ENCODE data around the gene NANOS2. TPM values are rescaled to one million over a fixed set of nuclear protein-coding genes. Genes with fewer than 3 reads are reported as not detected.

Gene NANOS2
- total and polyA plus RNA-seq, 2 of the 13 experiments (the other 11 are each of a cell fraction or from before 2014, with no cell fraction given), result not detected

DNA sequence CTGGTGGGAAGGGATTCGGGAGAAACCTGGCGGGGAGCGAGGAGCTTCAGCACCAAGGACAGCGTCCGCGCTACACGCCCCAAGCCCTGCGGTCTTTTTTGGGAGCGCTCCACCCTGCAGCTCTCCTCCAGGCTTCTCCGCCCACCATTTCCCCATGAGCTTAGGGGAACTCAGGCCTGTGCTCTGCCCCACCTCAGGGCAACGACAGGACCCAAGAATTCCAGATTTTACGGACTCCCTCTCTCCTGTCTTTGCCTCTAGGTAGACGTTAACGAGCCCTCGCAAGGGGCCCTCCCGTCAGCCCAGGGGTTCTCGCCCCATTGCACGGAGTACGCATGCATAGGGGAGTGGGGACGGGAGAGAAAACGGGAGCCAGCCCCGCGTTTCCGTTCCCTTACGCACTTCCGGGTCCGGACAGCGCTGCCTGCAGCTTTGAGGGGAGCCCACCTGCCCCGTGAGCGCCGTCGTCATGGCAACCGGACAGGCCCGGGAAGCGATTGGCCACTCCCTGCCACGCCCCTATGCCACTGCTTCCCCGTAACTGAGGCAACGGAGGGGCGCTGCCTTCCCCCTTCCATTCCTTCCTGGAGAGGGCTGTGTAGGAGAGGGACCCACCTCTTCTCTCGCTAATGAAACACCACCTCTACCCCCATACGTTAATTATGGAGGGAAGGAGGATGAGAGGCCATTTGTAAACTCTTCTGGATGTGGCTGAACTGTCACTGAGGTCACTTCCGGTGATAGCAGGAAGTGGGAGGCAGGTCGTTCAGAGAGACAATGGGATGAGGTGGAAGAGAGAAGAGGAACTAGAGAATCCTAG lies 38.3 kb upstream of the NANOS2 start:
- DNase-seq (ENCODE audit: low spot score) (no peak), ATAC-seq (peak; percentile 63), FAIRE-seq (no peak)
- in situ Hi-C loops (cut with HindIII; ENCODE audit: extremely low pct_ligation_motif_present, low pct_unique_long_range_greater_than_20kb), result no loop called here
- no peaks in the 10 kb centered on the region for H3K4me1 ChIP-seq (ENCODE audit: insufficient read depth, low read length)
- 45% methylated on average over 33 of the region's 43 CpGs for WGBS (ENCODE audit: low lambda C conversion rate)
- no peak overlapping the region for H3K4me2 ChIP-seq (ENCODE audit: low read depth, low read length)
- H3K27ac ChIP-seq (ENCODE audit: extremely low read length, insufficient read depth, low read length), result no peak overlapping the region
- no peaks in the 10 kb centered on the region for H3K9me3 ChIP-seq (ENCODE audit: low read length)
- no peaks in the 10 kb centered on the region for H3K36me3 ChIP-seq (replicated peaks in 1 of 2; ENCODE audit: control insufficient read depth in 1 of 2, insufficient read depth in 2 of 2, low read length in 2 of 2)
- intact Hi-C loops (cut with micrococcal nuclease; ENCODE audit: unreplicated experiment), result no loop called here
- no peaks in the 10 kb centered on the region for H4K20me1 ChIP-seq (ENCODE audit: insufficient read depth, low read length)
- no peak overlapping the region for H3K9ac ChIP-seq (ENCODE audit: insufficient read depth, low read depth, low read length)
- no peaks in the 10 kb centered on the region for H3K79me2 ChIP-seq (ENCODE audit: insufficient read depth, low read length)
- POLR2A ChIA-PET, result no interaction called here
- BruUV-seq (replicated peaks), result no TSS peak
- CTCF ChIA-PET (ENCODE audit: low intra/inter-chr PET ratio, low total read pairs), result no interaction called here
- no peak overlapping the region for H3K4me3 ChIP-seq (replicated peaks in 1 of 3; ENCODE audit: insufficient read depth in 1 of 3, low read depth in 2 of 3, low read length in 3 of 3)
- peaks cover 0 to 1% of the 10 kb centered on the region in 2 experiments; a peak in 2 of 5 replicates for H3K27me3 ChIP-seq (ENCODE audit: control insufficient read depth in 1 of 2, insufficient read depth in 2 of 2, low read length in 2 of 2)
- H2AFZ ChIP-seq (ENCODE audit: low read length), result no peak overlapping the region
- TF ChIP-seq MEIS2 (CRISPR knock-in tag; IDR thresholded peaks at IDR 0.05) (peak; percentile 66; the same call in 1 of the 2 replicates), KDM4B (CRISPR knock-in tag; IDR thresholded peaks at IDR 0.05) (0 out of 2 replicates have a peak, but pooled peaks have one; percentile 42), RFXAP (CRISPR knock-in tag; IDR thresholded peaks at IDR 0.05; ENCODE audit: borderline replicate concordance) (no peak), SNAPC4 (CRISPR knock-in tag; IDR thresholded peaks at IDR 0.05) (no peak), ZNF225 (CRISPR knock-in tag; IDR thresholded peaks at IDR 0.05) (peak; percentile 73; the same call in 1 of the 2 replicates), SCMH1 (CRISPR knock-in tag; IDR thresholded peaks at IDR 0.05; ENCODE audit: borderline replicate concordance) (no peak), NPAS2 (CRISPR knock-in tag; IDR thresholded peaks at IDR 0.05; ENCODE audit: borderline replicate concordance) (no peak), ONECUT2 (CRISPR knock-in tag; IDR thresholded peaks at IDR 0.05) (no peak), ZEB1 (IDR thresholded peaks at IDR 0.05; ENCODE audit: insufficient replicate concordance, low read depth) (no peak), ZFP36 (IDR thresholded peaks at IDR 0.05; ENCODE audit: borderline replicate concordance, low read depth, low read length, partially characterized antibody) (no peak), ELK4 (CRISPR knock-in tag; IDR thresholded peaks at IDR 0.05; ENCODE audit: borderline replicate concordance) (no peak), NFKB2 (CRISPR knock-in tag; IDR thresholded peaks at IDR 0.05; ENCODE audit: borderline replicate concordance) (peak; percentile 87; the same call in 1 of the 2 replicates), ZNF883 (CRISPR knock-in tag; IDR thresholded peaks at IDR 0.05; ENCODE audit: not compliant biosample characterization) (peak; percentile 40)
- TF ChIP-seq, protein P1, sequence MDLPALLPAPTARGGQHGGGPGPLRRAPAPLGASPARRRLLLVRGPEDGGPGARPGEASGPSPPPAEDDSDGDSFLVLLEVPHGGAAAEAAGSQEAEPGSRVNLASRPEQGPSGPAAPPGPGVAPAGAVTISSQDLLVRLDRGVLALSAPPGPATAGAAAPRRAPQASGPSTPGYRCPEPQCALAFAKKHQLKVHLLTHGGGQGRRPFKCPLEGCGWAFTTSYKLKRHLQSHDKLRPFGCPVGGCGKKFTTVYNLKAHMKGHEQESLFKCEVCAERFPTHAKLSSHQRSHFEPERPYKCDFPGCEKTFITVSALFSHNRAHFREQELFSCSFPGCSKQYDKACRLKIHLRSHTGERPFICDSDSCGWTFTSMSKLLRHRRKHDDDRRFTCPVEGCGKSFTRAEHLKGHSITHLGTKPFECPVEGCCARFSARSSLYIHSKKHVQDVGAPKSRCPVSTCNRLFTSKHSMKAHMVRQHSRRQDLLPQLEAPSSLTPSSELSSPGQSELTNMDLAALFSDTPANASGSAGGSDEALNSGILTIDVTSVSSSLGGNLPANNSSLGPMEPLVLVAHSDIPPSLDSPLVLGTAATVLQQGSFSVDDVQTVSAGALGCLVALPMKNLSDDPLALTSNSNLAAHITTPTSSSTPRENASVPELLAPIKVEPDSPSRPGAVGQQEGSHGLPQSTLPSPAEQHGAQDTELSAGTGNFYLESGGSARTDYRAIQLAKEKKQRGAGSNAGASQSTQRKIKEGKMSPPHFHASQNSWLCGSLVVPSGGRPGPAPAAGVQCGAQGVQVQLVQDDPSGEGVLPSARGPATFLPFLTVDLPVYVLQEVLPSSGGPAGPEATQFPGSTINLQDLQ (CRISPR knock-in tag; IDR thresholded peaks at IDR 0.05), result peak; percentile 34; the same call in 1 of the 2 replicates

All from HepG2 (cell line).